GM12891 (cell line): ENCODE results near the gene TM4SF18.

Source experiments
- POLR2A ChIP-seq: IDR thresholded peaks from 2 replicates; pipeline ENCODE4 v1.6.1; 2011; ENCODE audit warnings: low read depth, low read length, control low read depth
- POLR2AphosphoS5 ChIP-seq: IDR thresholded peaks from 2 replicates; pipeline ENCODE4 v1.6.1; 2011; ENCODE audit warnings: low read depth, low read length, control low read depth

DNA sequence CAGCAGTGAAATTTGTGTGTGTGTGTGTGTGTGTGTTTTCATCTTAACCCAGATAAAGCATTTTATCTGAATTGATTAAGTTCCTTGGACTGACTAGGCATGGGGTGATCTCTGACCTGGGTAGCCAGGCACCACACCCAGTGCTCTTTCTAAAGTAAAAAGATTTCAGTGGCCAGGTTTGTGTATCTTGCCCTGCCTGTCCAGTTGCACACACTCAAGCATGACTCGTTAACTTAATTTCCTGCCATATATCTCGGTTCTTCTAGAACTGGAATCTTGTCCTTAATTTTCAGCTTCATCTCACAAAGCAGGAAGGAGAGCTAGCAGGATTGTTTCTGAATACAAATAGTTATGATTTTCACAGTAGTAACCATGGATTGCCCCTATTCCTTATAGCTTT lies 17.0 kb downstream of the TM4SF18 start:
- TF ChIP-seq POLR2A (no peak), POLR2AphosphoS5 (no peak)
